Right renal pelvis (tissue), 4 donors: ENCODE results near the gene NRN1. TPM values are rescaled to one million over a fixed set of nuclear protein-coding genes. Genes with fewer than 3 reads are reported as not detected.
"Not testable (repeated sequence)": the region's sequence is repeated elsewhere in the genome, so short reads cannot be mapped to it uniquely, and the experiment has no call there.

ENCODE experiments used
- DNase-seq, 4 donors: peaks; one replicate each; pipeline ENCODE4 v3.0.0-alpha.2; 2013; ENCODE audit warnings: low read depth in 4 of 4, low spot score in 3 of 4, missing footprints in 1 of 4
- polyA plus RNA-seq, 4 donors: library from polyadenylated mRNA; unstranded; fragments of 120-200 nt; gene quantifications; one replicate each; pipeline ENCODE4 v1.2.1, GENCODE V29; 2013; ENCODE audit not compliant: insufficient read length in 4 of 4

NRN1 gene
- polyA plus RNA-seq: 1 to 10 TPM; 5.3 to 9.1 (median 6.6) TPM

- DNase-seq: no peak
These were observed at the start of gene NRN1 for GRCh38 chr6:6006428-6007365. TSS of gene NRN1 (minus strand) at chr6:6006925. CDS start at chr6:6006749, 176 bp downstream.

- DNase-seq: no peak
These were observed 45.5 kb upstream of the NRN1 start for GRCh38 chr6:6052216-6052615.

GRCh38 chr6:6046716-6047115, 40.0 kb upstream of the NRN1 start:
- DNase-seq: no peak

- no peak for DNase-seq
These were observed 33.3 kb upstream of the NRN1 start for GRCh38 chr6:6039946-6040509.

GRCh38 chr6:6037179-6037578, 30.5 kb upstream of the NRN1 start:
- DNase-seq: no peak

GRCh38 chr6:6033858-6034257, 27.1 kb upstream of the NRN1 start:
- no peak for DNase-seq

GRCh38 chr6:6026513-6027205, 19.9 kb upstream of the NRN1 start:
- no peak for DNase-seq

- no peak for DNase-seq
These were observed 19.0 kb upstream of the NRN1 start for GRCh38 chr6:6025736-6026135.

GRCh38 chr6:6024220-6024619, 17.5 kb upstream of the NRN1 start:
- no peak for DNase-seq

GRCh38 chr6:6022841-6023240, 16.1 kb upstream of the NRN1 start:
- DNase-seq: not testable (repeated sequence)

GRCh38 chr6:6008648-6009421, 2.1 kb upstream of the NRN1 start:
- DNase-seq: peak in 2 of 4 donors; percentile 43 to 60

GRCh38 chr6:6008089-6008647, 1.4 kb upstream of the NRN1 start:
- DNase-seq: no peak

- DNase-seq: peak in 1 of 4 donors; percentile 52
These were observed 802 bp upstream of the NRN1 start for GRCh38 chr6:6007366-6008088.

- DNase-seq: no peak
These were observed 708 bp downstream of the NRN1 start for GRCh38 chr6:6006006-6006427.

GRCh38 chr6:6005051-6006005, 1.4 kb downstream of the NRN1 start:
- DNase-seq: no peak

- peak in 1 of 4 donors; percentile 32 for DNase-seq
These were observed 2.2 kb downstream of the NRN1 start for GRCh38 chr6:6004390-6004995.

- peak in 1 of 4 donors; percentile 57 for DNase-seq
These were observed 2.9 kb downstream of the NRN1 start for GRCh38 chr6:6003621-6004366.
